ENCODE results near the gene NAA35.

GRCh38 chr9:85964949-85965348 is 24.0 kb downstream of the NAA35 start:
- no peak for TF ChIP-seq CTCF (conservative IDR thresholded peaks at IDR 0.05; ENCODE audit: low read depth, low read length)
- no peak for TF ChIP-seq EZH2phosphoT487 (IDR thresholded peaks at IDR 0.05; ENCODE audit: borderline replicate concordance, low read length)
- no peak for TF ChIP-seq EZH2 (IDR thresholded peaks at IDR 0.05; ENCODE audit: low read length, unreplicated experiment)
